Small intestine (tissue), 16 donors: Measurements from ENCODE around the gene NDUFB10. TPM values are rescaled to one million over a fixed set of nuclear protein-coding genes. Genes with fewer than 3 reads are reported as not detected.
A peak's percentile ranks its signal among the peaks of the same experiment; 100 is the strongest.

Experiments used
- DNase-seq, 2 donors: peaks; one replicate each; pipeline versions ENCODE4 v3.0.0 to v3.0.0-alpha.2; 2013
- FAIRE-seq: peaks from 2 replicates; lab custom pipeline; 2012; peaks lifted over from hg19 to GRCh38; lab: Jason Lieb, UNC
- H3K27ac ChIP-seq, 3 donors: one replicate each; pipeline ENCODE4 v1.5.1; 2013; ENCODE audit warnings: low read length in 2 of 3, mild to moderate bottlenecking in 2 of 3, control low read depth in 1 of 3, inconsistent platforms in 1 of 3, low read depth in 1 of 3, moderate library complexity in 1 of 3
- H3K27me3 ChIP-seq, 3 donors: one replicate each; pipeline ENCODE4 v1.6.1; 2013; ENCODE audit warnings: low read length in 3 of 3, inconsistent platforms in 1 of 3; ENCODE audit not compliant: control insufficient read depth in 3 of 3, insufficient read depth in 3 of 3
- H3K36me3 ChIP-seq, 3 donors: one replicate each; pipeline ENCODE4 v1.6.1; 2013; ENCODE audit warnings: low read length in 3 of 3, inconsistent platforms in 1 of 3, low read depth in 1 of 3, mild to moderate bottlenecking in 1 of 3, moderate library complexity in 1 of 3; ENCODE audit not compliant: control insufficient read depth in 3 of 3, insufficient read depth in 2 of 3
- H3K4me1 ChIP-seq, 3 donors: one replicate each; pipeline ENCODE4 v1.6.1; 2013; ENCODE audit warnings: low read length in 2 of 3, inconsistent platforms in 1 of 3, low read depth in 1 of 3, mild to moderate bottlenecking in 1 of 3, moderate library complexity in 1 of 3; ENCODE audit not compliant: control insufficient read depth in 3 of 3, insufficient read depth in 2 of 3
- H3K4me3 ChIP-seq, 3 donors: one replicate each; pipeline ENCODE4 v1.5.1; 2013; ENCODE audit warnings: low read length in 3 of 3, control low read depth in 1 of 3, inconsistent platforms in 1 of 3, low read depth in 1 of 3, mild to moderate bottlenecking in 1 of 3, moderate library complexity in 1 of 3
- H3K9me3 ChIP-seq, 2 donors: one replicate each; pipeline ENCODE4 v1.6.1; 2013; ENCODE audit warnings: low read depth in 1 of 2, low read length in 1 of 2; ENCODE audit not compliant: control insufficient read depth in 2 of 2, insufficient read depth in 1 of 2
- WGBS, 3 donors: extraction: QIAGEN DNeasy Blood & Tissue Kit; methylation state at CpG; one replicate each; pipeline ENCODE4 v1.1.7; 2013; 5-methylcytosine and 5-hydroxymethylcytosine counted together
- long read RNA-seq, 10 donors: transcript quantifications; one replicate each; lab custom pipeline, GENCODE V29; 2026
- polyA plus RNA-seq, 4 donors: library from polyadenylated mRNA; stranded (reverse) in 3 of 4; unstranded in 1 of 4; fragments of 200-250 nt in 3 of 4; fragments of 120-200 nt in 1 of 4; gene quantifications; one replicate each; pipeline versions ENCODE4 v1.2.1 to v1.2.3, GENCODE V29; 2013
- donor health status: healthy with polysubstance abuse.
- donor health status: control.
- donor health status: control.
- donor health status: Bipolar disorder and iron deficiency.
- donor health status: healthy.

NDUFB10 gene
- polyA plus RNA-seq, result 100 to 1,000 TPM; 132 to 544 (median 376) TPM
- long read RNA-seq, donor 1, result 0 reads
- long read RNA-seq, donor 2, transcript NDUFB10-202 (3 exons, 830 nt), result minor isoform, 5 of 3,924 reads
- long read RNA-seq, donor 2, transcript NDUFB10-201 (4 exons, 705 nt), result major isoform, 25 of 3,924 reads
- long read RNA-seq, donor 2, partial matches to known transcripts, result 3,172 of 3,924 reads
- long read RNA-seq, donor 2, other reads (novel, unspliced or antisense), result 720 of 3,924 reads
- long read RNA-seq, donor 3, transcript NDUFB10-201 (4 exons, 705 nt), result major isoform, 48 of 6,344 reads
- long read RNA-seq, donor 3, partial matches to known transcripts, result 6,129 of 6,344 reads
- long read RNA-seq, donor 3, other reads (novel, unspliced or antisense), result 158 of 6,344 reads
- long read RNA-seq, donor 4, partial matches to known transcripts, result 0 of 3 reads
- long read RNA-seq, donor 4, other reads (novel, unspliced or antisense), result 0 of 3 reads
- long read RNA-seq, donor 5, transcript NDUFB10-201 (4 exons, 705 nt), result major isoform, 27 of 3,494 reads
- long read RNA-seq, donor 5, partial matches to known transcripts, result 2,891 of 3,494 reads
- long read RNA-seq, donor 5, other reads (novel, unspliced or antisense), result 570 of 3,494 reads
- long read RNA-seq, donor 6, transcript NDUFB10-201 (4 exons, 705 nt), result major isoform, 58 of 6,156 reads
- long read RNA-seq, donor 6, transcript NDUFB10-202 (3 exons, 830 nt), result minor isoform, 7 of 6,156 reads
- long read RNA-seq, donor 6, partial matches to known transcripts, result 4,875 of 6,156 reads
- long read RNA-seq, donor 6, other reads (novel, unspliced or antisense), result 1,213 of 6,156 reads
- long read RNA-seq, donor 7, transcript NDUFB10-202 (3 exons, 830 nt), result minor isoform, 46 of 11,720 reads
- long read RNA-seq, donor 7, transcript NDUFB10-201 (4 exons, 705 nt), result major isoform, 271 of 11,720 reads
- long read RNA-seq, donor 7, transcript NDUFB10-203 (2 exons, 958 nt), result minor isoform, 16 of 11,720 reads
- long read RNA-seq, donor 7, partial matches to known transcripts, result 10,948 of 11,720 reads
- long read RNA-seq, donor 7, other reads (novel, unspliced or antisense), result 432 of 11,720 reads
- long read RNA-seq, donor 8, transcript NDUFB10-201 (4 exons, 705 nt), result major isoform, 9 of 11 reads
- long read RNA-seq, donor 8, partial matches to known transcripts, result 0 of 11 reads
- long read RNA-seq, donor 8, other reads (novel, unspliced or antisense), result 0 of 11 reads
- long read RNA-seq, donor 9, transcript NDUFB10-201 (4 exons, 705 nt), result major isoform, 14 of 1,384 reads
- long read RNA-seq, donor 9, partial matches to known transcripts, result 1,356 of 1,384 reads
- long read RNA-seq, donor 9, other reads (novel, unspliced or antisense), result 12 of 1,384 reads
- long read RNA-seq, donor 10, transcript NDUFB10-202 (3 exons, 830 nt), result minor isoform, 6 of 7,314 reads
- long read RNA-seq, donor 10, transcript NDUFB10-201 (4 exons, 705 nt), result major isoform, 81 of 7,314 reads
- long read RNA-seq, donor 10, partial matches to known transcripts, result 6,913 of 7,314 reads
- long read RNA-seq, donor 10, other reads (novel, unspliced or antisense), result 309 of 7,314 reads

DNA sequence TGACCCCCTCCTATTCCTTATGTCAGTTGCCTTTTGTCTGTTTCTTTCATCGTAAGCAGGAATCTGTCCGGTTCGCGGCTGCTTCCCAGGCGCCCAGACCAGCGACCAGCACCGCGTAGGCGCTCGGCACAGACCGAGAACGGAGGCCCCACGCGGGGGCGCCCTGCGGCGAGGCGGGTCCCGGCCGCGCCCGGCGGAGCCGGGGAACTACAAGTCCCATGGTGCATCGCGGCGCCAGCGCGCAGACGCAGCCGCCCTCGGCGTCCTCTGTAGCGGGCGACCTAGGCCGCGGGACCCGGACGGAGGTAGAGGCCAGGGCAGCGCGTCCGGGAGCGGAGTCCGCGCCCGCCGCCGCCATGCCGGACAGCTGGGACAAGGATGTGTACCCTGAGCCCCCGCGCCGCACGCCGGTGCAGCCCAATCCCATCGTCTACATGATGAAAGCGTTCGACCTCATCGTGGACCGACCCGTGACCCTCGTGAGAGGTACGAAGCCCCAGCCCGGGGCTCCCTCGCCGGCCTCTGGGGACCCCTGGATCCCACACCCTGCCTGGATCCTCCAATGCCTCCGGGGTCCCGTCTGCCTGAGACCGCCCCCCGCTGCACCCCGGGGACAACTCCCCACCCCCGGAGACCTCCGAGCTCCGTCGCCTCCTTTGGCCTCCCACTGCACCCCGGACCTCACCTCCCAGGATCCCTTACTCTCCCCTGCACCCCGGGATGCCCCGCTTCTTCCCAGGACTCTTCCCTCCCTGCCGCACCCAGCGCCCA, at the start of gene NDUFB10:
Gene NDUFB10, plus strand, starts transcription at position 270 of the 771 bp plus-strand sequence. Its CDS starts 87 bp downstream, at position 357.
- FAIRE-seq (no peak), DNase-seq (peak; percentile 86 to 96)
- Histone ChIP-seq H3K27ac (peak within 1 kb of the TSS; percentile 66 to 87 (median 87)), H3K4me1 (peaks cover 0 to 30% (median 3%) of the 10 kb centered on the region in 3 donors), H3K4me3 (peak within 1 kb of the TSS; percentile 88 to 99 (median 91)), H3K9me3 (no peaks in the 10 kb centered on the region), H3K36me3 (peaks cover 3 to 39% (median 13%) of the 10 kb centered on the region in 3 donors), H3K27me3 (peaks cover 0 to 12% (median 0%) of the 10 kb centered on the region in 3 donors)
- 0 to 1% (median 1%) methylated on average over 46 to 79 of the region's 79 CpGs for WGBS, 3 donors

DNA sequence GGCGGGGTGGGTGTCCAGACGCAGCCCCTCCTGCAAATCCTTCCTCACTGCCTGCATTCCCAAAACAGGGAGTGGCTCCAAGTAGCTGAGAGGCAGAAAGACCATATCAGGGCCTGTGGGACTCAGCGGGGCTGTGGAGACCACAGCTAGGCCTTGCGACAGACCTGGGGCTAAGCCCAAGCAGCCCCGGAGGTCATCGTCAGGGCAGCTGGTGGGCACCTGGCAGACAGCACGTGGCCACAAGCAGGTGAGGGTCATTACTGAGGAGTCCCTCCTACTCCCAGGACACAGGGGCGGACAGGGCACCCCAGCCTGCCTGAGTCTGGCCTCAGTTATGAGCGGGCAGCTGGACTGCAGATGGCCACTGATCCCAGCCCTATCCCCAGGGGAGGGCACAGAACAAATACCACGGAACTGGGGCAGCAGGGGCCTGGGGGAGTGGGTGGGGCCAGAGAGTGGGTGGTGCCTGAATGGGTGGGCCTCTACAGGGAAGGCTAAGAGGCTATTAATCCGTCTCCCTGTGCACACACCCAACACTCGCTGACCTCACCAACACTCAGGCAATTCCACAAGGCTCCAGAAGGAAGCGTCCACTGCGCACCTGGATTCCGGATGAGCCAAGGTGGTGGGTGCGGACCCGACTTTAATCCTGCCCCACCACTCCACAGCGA, 49.6 kb upstream of the NDUFB10 start:
- 61 to 69% (median 66%) methylated on average over 18 of the region's 18 CpGs for WGBS, 3 donors
- DNase-seq, result peak; percentile 60 to 62
- no peak overlapping the region for H3K4me3 ChIP-seq
- no peaks in the 10 kb centered on the region for H3K36me3 ChIP-seq
- no peak for FAIRE-seq
- H3K4me1 ChIP-seq, result peaks cover 1 to 26% (median 3%) of the 10 kb centered on the region in 3 donors
- H3K27ac ChIP-seq, result peak overlapping the region in 1 of 3 donors; percentile 28
- peaks cover 0 to 5% (median 0%) of the 10 kb centered on the region in 3 donors for H3K27me3 ChIP-seq
- H3K9me3 ChIP-seq, result no peaks in the 10 kb centered on the region

DNA sequence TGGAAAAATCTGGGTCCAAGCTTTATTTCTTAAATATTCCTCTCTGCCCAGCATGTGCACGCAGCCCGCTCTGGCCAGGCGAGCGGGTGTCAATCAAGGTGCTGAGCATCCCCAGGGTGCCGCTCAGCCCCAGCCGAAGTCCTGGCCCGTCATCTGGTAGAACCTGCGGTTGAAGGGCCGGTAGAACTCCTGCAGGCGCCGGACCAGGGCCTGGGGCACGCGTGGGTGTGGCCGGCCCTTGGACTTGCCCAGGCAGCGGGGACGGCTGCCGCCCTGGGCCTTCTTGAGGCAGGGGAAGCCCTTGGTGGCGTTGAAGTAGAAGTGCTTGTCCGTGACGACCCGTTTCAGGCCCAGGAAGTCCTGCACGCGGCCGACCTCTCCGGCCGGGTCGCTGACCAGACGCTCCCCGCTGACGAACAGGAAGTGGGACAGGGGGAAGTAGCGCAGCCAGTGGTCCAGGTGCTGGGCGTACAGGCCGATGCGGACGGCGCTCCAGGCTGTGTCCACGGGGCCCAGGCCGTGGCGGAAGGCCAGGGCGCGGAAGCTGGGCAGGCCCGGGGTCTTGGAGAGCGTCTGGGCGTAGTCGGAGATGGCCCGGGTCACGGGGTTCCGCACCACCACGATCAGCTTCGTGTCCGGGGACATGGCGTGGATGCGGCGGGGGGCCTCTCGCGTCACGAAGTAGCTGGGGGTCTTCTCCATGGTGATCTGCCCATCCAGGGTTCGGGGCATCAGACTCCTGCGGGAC, 47.7 kb upstream of the NDUFB10 start:
- no peak overlapping the region for H3K4me3 ChIP-seq
- DNase-seq (no peak), FAIRE-seq (no peak)
- no peaks in the 10 kb centered on the region for H3K9me3 ChIP-seq
- H3K4me1 ChIP-seq, result peaks cover 1 to 26% (median 3%) of the 10 kb centered on the region in 3 donors
- H3K27ac ChIP-seq, result no peak overlapping the region
- 73 to 86% (median 78%) methylated on average over 45 to 59 of the region's 59 CpGs for WGBS, 3 donors
- H3K27me3 ChIP-seq, result peaks cover 0 to 22% (median 5%) of the 10 kb centered on the region in 3 donors
- H3K36me3 ChIP-seq, result no peaks in the 10 kb centered on the region

DNA sequence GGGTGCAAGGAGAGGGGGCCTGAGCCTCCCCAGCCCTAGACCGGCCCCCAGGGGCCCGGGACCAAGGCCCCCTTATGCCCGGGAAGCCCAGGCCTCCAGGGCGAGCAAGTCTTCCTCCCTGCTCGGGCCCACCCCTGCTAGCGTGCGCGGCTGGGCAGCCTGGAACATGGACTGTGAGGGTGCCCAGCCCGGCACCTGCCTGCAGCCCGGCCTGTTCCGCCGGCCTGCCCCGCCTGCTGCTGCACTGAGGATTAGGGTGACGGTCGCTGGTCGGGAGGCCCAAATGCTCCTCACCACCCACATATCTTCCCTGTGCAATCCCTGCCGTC, 47.2 kb upstream of the NDUFB10 start:
- FAIRE-seq (no peak), DNase-seq (no peak)
- no peak overlapping the region for H3K4me3 ChIP-seq
- H3K4me1 ChIP-seq, result peaks cover 1 to 26% (median 3%) of the 10 kb centered on the region in 3 donors
- H3K27me3 ChIP-seq, result peaks cover 3 to 27% (median 10%) of the 10 kb centered on the region in 3 donors
- no peak overlapping the region for H3K27ac ChIP-seq
- H3K9me3 ChIP-seq, result no peaks in the 10 kb centered on the region
- H3K36me3 ChIP-seq, result no peaks in the 10 kb centered on the region
- 35 to 71% (median 37%) methylated on average over 13 to 17 of the region's 17 CpGs for whole genome bisulfite sequencing, 3 donors

DNA sequence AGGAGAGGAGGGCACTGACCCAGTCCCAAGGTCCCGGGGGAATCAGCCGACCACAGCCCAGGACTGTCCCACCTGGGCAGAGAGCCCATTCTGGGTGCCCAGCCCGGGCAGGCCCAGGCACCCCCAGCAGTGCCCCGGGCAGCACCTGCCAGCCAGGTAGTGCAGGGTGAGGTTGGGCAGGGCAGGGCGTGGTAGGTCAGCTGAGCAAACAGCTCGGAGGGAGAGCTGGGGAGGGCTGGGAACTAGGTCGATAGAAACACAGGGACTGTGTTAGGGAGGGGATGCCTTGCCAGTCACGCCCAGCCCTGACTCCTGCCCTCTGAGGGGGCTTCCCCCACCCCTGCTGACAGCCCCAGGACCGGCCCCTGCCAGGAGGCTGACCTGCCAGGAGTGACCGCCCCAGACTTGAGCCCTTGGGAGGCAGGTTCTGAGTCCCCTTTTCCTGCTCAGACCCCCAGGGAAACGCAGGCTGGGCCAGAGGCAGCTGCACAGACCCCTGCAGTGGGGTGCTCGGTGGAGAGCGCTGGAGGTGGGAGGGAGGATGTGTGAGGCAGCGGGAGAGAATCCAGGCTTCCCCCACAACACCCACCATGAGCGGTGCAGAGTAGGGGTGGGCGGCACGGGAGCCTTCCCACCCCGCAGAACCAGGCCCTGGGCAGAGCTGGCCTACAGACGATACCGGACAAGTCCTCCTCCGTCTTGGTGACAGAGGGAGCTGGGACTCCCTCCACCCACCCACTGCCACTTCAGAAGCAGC, 45.8 kb upstream of the NDUFB10 start:
- Histone ChIP-seq H3K4me3 (no peak overlapping the region), H3K4me1 (peaks cover 1 to 26% (median 3%) of the 10 kb centered on the region in 3 donors), H3K9me3 (no peaks in the 10 kb centered on the region), H3K27ac (peak overlapping the region in 1 of 3 donors; percentile 14), H3K27me3 (peaks cover 11 to 36% (median 16%) of the 10 kb centered on the region in 3 donors), H3K36me3 (no peaks in the 10 kb centered on the region)
- 22 to 38% (median 27%) methylated on average over 17 to 21 of the region's 21 CpGs for WGBS, 3 donors
- FAIRE-seq (no peak), DNase-seq (peak; percentile 89 to 93)

DNA sequence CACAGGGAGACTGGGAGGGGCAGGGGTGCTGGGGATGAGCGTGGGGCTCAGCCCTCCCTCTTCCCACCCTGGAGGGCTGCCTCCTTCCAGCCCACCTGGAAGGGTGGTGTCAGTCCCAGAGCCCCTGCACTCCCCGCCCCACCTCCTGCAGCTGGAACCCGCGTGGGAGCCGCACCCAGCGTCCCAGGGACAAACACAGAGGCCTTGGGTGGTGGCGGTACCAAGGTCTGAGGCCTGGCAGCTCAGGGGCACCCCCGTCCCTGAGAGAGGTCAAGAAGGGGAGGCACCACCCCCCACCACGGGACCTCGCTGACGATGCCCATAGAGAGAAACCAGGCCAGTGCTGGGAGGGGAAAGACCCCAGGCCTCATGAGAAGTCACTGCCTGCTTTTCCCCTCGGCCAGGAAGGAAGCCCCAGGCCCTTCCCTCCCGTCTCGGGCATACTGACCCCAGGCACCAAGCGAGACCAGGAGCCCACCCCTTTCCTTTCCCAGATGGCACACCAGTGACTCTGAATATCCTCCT, 45.2 kb upstream of the NDUFB10 start:
- no peaks in the 10 kb centered on the region for H3K9me3 ChIP-seq
- 16 to 38% (median 27%) methylated on average over 11 to 15 of the region's 15 CpGs for WGBS, 3 donors
- DNase-seq (no peak), FAIRE-seq (no peak)
- no peak overlapping the region for H3K4me3 ChIP-seq
- no peaks in the 10 kb centered on the region for H3K36me3 ChIP-seq
- H3K27me3 ChIP-seq, result peaks cover 11 to 43% (median 20%) of the 10 kb centered on the region in 3 donors
- no peak overlapping the region for H3K27ac ChIP-seq
- H3K4me1 ChIP-seq, result peaks cover 1 to 26% (median 3%) of the 10 kb centered on the region in 3 donors
